Activated naive CD8-positive, alpha-beta T cell treated with anti-CD3 and anti-CD28 coated beads for 36 hours (primary cell): Measurements from ENCODE around the gene ERG28. TPM values are rescaled to one million over a fixed set of nuclear protein-coding genes. Genes with fewer than 3 reads are reported as not detected.
"Not testable (repeated sequence)": the region's sequence is repeated elsewhere in the genome, so short reads cannot be mapped to it uniquely, and the experiment has no call there.

ENCODE experiments used
- DNase-seq: peaks from one replicate; pipeline ENCODE4 v3.0.0; 2021
- H3K27ac Mint-ChIP-seq: one replicate; pipeline ENCODE4 v1.8.0; 2022; ENCODE audit warnings: mild to moderate bottlenecking, moderate library complexity, mixed read lengths
- H3K27me3 Mint-ChIP-seq: one replicate; pipeline ENCODE4 v1.8.0; 2022; ENCODE audit warnings: mild to moderate bottlenecking, mixed read lengths
- H3K36me3 Mint-ChIP-seq: one replicate; pipeline ENCODE4 v1.8.0; 2021; ENCODE audit warnings: mild to moderate bottlenecking, mixed read lengths
- H3K4me1 Mint-ChIP-seq: one replicate; pipeline ENCODE4 v1.8.0; 2021; ENCODE audit warnings: mixed read lengths
- H3K4me3 Mint-ChIP-seq: one replicate; pipeline ENCODE4 v1.8.0; 2022; ENCODE audit warnings: mild to moderate bottlenecking, moderate library complexity, mixed read lengths
- H3K9me3 Mint-ChIP-seq: one replicate; pipeline ENCODE4 v1.8.0; 2022; ENCODE audit warnings: mixed read lengths
- total RNA-seq, 2 experiments: library from RNA; stranded (reverse); gene quantifications; one replicate each; pipeline ENCODE4 v1.2.3, GENCODE V29; 2021

The ERG28 gene
- total RNA-seq: 10 to 100 TPM; 13.9 to 15.0 TPM

GRCh38 chr14:75660630-75661498 is at the start of gene ERG28, which contains the start of gene TTLL5:
Gene ERG28, minus strand, starts transcription at chr14:75660876. Its CDS starts 3,374 bp downstream, at chr14:75657502.
Gene TTLL5, plus strand, starts transcription at chr14:75661246. Its CDS starts 1,904 bp downstream, at chr14:75663150.
- no peaks in the 10 kb centered on the region for H3K36me3 Mint-ChIP-seq
- peak within 1 kb of the TSS; percentile 92 for H3K4me3 Mint-ChIP-seq
- H3K9me3 Mint-ChIP-seq: no peaks in the 10 kb centered on the region
- H3K27ac Mint-ChIP-seq: peak within 1 kb of the TSS; percentile 90
- H3K27me3 Mint-ChIP-seq: no peaks in the 10 kb centered on the region
- peak; percentile 97 for DNase-seq
- peaks cover 11% of the 10 kb centered on the region for H3K4me1 Mint-ChIP-seq

GRCh38 chr14:75709207-75709812 is 48.6 kb upstream of the ERG28 start:
- Mint-ChIP-seq H3K4me3 (no peak overlapping the region), H3K4me1 (no peaks in the 10 kb centered on the region), H3K9me3 (no peaks in the 10 kb centered on the region), H3K27ac (no peak overlapping the region), H3K27me3 (no peaks in the 10 kb centered on the region), H3K36me3 (peaks cover 9% of the 10 kb centered on the region)
- DNase-seq: peak; percentile 45

GRCh38 chr14:75705014-75705413 is 44.3 kb upstream of the ERG28 start:
- Mint-ChIP-seq H3K27ac (no peak overlapping the region), H3K9me3 (no peaks in the 10 kb centered on the region), H3K27me3 (no peaks in the 10 kb centered on the region), H3K4me3 (no peak overlapping the region), H3K4me1 (no peaks in the 10 kb centered on the region), H3K36me3 (peaks cover 14% of the 10 kb centered on the region)
- no peak for DNase-seq

GRCh38 chr14:75703467-75703866 is 42.8 kb upstream of the ERG28 start:
- peaks cover 15% of the 10 kb centered on the region for H3K36me3 Mint-ChIP-seq
- no peaks in the 10 kb centered on the region for H3K27me3 Mint-ChIP-seq

GRCh38 chr14:75702616-75703261 is 42.1 kb upstream of the ERG28 start:
- Mint-ChIP-seq H3K4me1 (no peaks in the 10 kb centered on the region), H3K27me3 (no peaks in the 10 kb centered on the region), H3K9me3 (no peaks in the 10 kb centered on the region), H3K36me3 (peaks cover 14% of the 10 kb centered on the region), H3K27ac (no peak overlapping the region), H3K4me3 (no peak overlapping the region)
- no peak for DNase-seq

More at GRCh38 chr14:75703467-75703866, 42.8 kb upstream of the ERG28 start:
- Mint-ChIP-seq H3K27ac (no peak overlapping the region), H3K4me3 (no peak overlapping the region), H3K9me3 (no peaks in the 10 kb centered on the region), H3K4me1 (no peaks in the 10 kb centered on the region)
- no peak for DNase-seq

GRCh38 chr14:75702122-75702521 is 41.4 kb upstream of the ERG28 start:
- Mint-ChIP-seq H3K4me3 (no peak overlapping the region), H3K27me3 (no peaks in the 10 kb centered on the region), H3K27ac (no peak overlapping the region), H3K9me3 (no peaks in the 10 kb centered on the region), H3K4me1 (no peaks in the 10 kb centered on the region), H3K36me3 (peaks cover 14% of the 10 kb centered on the region)
- no peak for DNase-seq

- no peak overlapping the region for H3K4me3 Mint-ChIP-seq
- no peak overlapping the region for H3K27ac Mint-ChIP-seq
- H3K36me3 Mint-ChIP-seq: peaks cover 20% of the 10 kb centered on the region
- no peaks in the 10 kb centered on the region for H3K27me3 Mint-ChIP-seq
- DNase-seq: no peak
- H3K9me3 Mint-ChIP-seq: peaks cover 1% of the 10 kb centered on the region
- H3K4me1 Mint-ChIP-seq: no peaks in the 10 kb centered on the region
These were observed 39.6 kb upstream of the ERG28 start for GRCh38 chr14:75700295-75700694.

- H3K36me3 Mint-ChIP-seq: peaks cover 25% of the 10 kb centered on the region
These were observed 38.7 kb upstream of the ERG28 start for GRCh38 chr14:75699331-75699730.

GRCh38 chr14:75697918-75698317 is 37.2 kb upstream of the ERG28 start:
- peaks cover 5% of the 10 kb centered on the region for H3K9me3 Mint-ChIP-seq
- peaks cover 39% of the 10 kb centered on the region for H3K36me3 Mint-ChIP-seq
- H3K4me3 Mint-ChIP-seq: no peak overlapping the region
- no peaks in the 10 kb centered on the region for H3K4me1 Mint-ChIP-seq
- no peak for DNase-seq
- H3K27ac Mint-ChIP-seq: no peak overlapping the region
- no peaks in the 10 kb centered on the region for H3K27me3 Mint-ChIP-seq

More at GRCh38 chr14:75699331-75699730, 38.7 kb upstream of the ERG28 start:
- Mint-ChIP-seq H3K4me3 (no peak overlapping the region), H3K27ac (no peak overlapping the region), H3K27me3 (no peaks in the 10 kb centered on the region), H3K4me1 (no peaks in the 10 kb centered on the region), H3K9me3 (peaks cover 5% of the 10 kb centered on the region)
- DNase-seq: no peak

- Mint-ChIP-seq H3K27me3 (no peaks in the 10 kb centered on the region), H3K4me1 (no peaks in the 10 kb centered on the region), H3K4me3 (no peak overlapping the region), H3K27ac (no peak overlapping the region), H3K36me3 (peaks cover 43% of the 10 kb centered on the region), H3K9me3 (peaks cover 5% of the 10 kb centered on the region)
- DNase-seq: no peak
These were observed 36.7 kb upstream of the ERG28 start for GRCh38 chr14:75697386-75697785.

- H3K9me3 Mint-ChIP-seq, H3K4me3 Mint-ChIP-seq, H3K4me1 Mint-ChIP-seq, DNase-seq, H3K27ac Mint-ChIP-seq, H3K27me3 Mint-ChIP-seq: not testable (repeated sequence)
- peaks cover 53% of the 10 kb centered on the region for H3K36me3 Mint-ChIP-seq
These were observed 34.3 kb upstream of the ERG28 start for GRCh38 chr14:75695025-75695424.

- no peak for DNase-seq
- Mint-ChIP-seq H3K4me3 (no peak overlapping the region), H3K36me3 (peaks cover 46% of the 10 kb centered on the region), H3K9me3 (peaks cover 3% of the 10 kb centered on the region), H3K27ac (no peak overlapping the region), H3K4me1 (peaks cover 7% of the 10 kb centered on the region), H3K27me3 (no peaks in the 10 kb centered on the region)
These were observed 29.3 kb upstream of the ERG28 start for GRCh38 chr14:75690010-75690409.

- DNase-seq: no peak
- no peaks in the 10 kb centered on the region for H3K9me3 Mint-ChIP-seq
- no peak overlapping the region for H3K4me3 Mint-ChIP-seq
- H3K27ac Mint-ChIP-seq: no peak overlapping the region
- peaks cover 40% of the 10 kb centered on the region for H3K36me3 Mint-ChIP-seq
- H3K27me3 Mint-ChIP-seq: no peaks in the 10 kb centered on the region
- H3K4me1 Mint-ChIP-seq: peaks cover 7% of the 10 kb centered on the region
These were observed 28.3 kb upstream of the ERG28 start for GRCh38 chr14:75689012-75689411.

GRCh38 chr14:75685910-75686309 is 25.2 kb upstream of the ERG28 start:
- Mint-ChIP-seq H3K4me1 (peaks cover 7% of the 10 kb centered on the region), H3K4me3 (no peak overlapping the region), H3K27me3 (no peaks in the 10 kb centered on the region), H3K27ac (no peak overlapping the region), H3K36me3 (peaks cover 31% of the 10 kb centered on the region), H3K9me3 (no peaks in the 10 kb centered on the region)
- no peak for DNase-seq

GRCh38 chr14:75675265-75675960 is 14.7 kb upstream of the ERG28 start:
- Mint-ChIP-seq H3K4me1 (peaks cover 20% of the 10 kb centered on the region), H3K27ac (no peak overlapping the region), H3K27me3 (no peaks in the 10 kb centered on the region), H3K9me3 (peaks cover 6% of the 10 kb centered on the region), H3K4me3 (no peak overlapping the region), H3K36me3 (peaks cover 30% of the 10 kb centered on the region)
- DNase-seq: no peak
